ENCODE data around the gene AVPR2. TPM values are rescaled to one million over a fixed set of nuclear protein-coding genes. Genes with fewer than 3 reads are reported as not detected.

AVPR2 gene
- total RNA-seq, 1 experiment from 2014 or later: not detected

GRCh38 chrX:153905481-153906095 is 1.1 kb downstream of the AVPR2 start:
- no peaks in the 10 kb centered on the region for H3K9me3 ChIP-seq (ENCODE audit: control insufficient read depth in 1 of 2, insufficient read depth in 1 of 2, low read depth in 1 of 2, low read length in 2 of 2)
- POLR2A ChIA-PET: no interaction called here
- H3K27me3 ChIP-seq (ENCODE audit: insufficient read depth, low read length): no peaks in the 10 kb centered on the region
- H3K27ac ChIP-seq (ENCODE audit: low read depth, low read length): no peak overlapping the region
- H3K79me2 ChIP-seq (ENCODE audit: insufficient read depth, low read length): no peaks in the 10 kb centered on the region
- H4K20me1 ChIP-seq (ENCODE audit: insufficient read depth): no peaks in the 10 kb centered on the region
- no peak overlapping the region for H3K9ac ChIP-seq (ENCODE audit: low read length)
- ATAC-seq (no peak), DNase-seq (ENCODE audit: low read depth, low spot score) (no peak)
- H3K36me3 ChIP-seq (ENCODE audit: control insufficient read depth in 1 of 2, insufficient read depth in 2 of 2, low read length in 2 of 2): no peaks in the 10 kb centered on the region
- H2AFZ ChIP-seq (ENCODE audit: low read depth, low read length, poor library complexity, severe bottlenecking): no peak overlapping the region
- no TSS peak for BruUV-seq (replicated peaks)
- CTCF ChIA-PET: no interaction called here
- H3K4me2 ChIP-seq (ENCODE audit: low read length): no peak overlapping the region
- peaks cover 4 to 22% of the 10 kb centered on the region in 2 experiments; a peak in 2 of 4 replicates for H3K4me1 ChIP-seq (ENCODE audit: control insufficient read depth in 1 of 2, insufficient read depth in 2 of 2, low read length in 2 of 2)
- H3K4me3 ChIP-seq (replicated peaks in 1 of 2; ENCODE audit: low read depth in 1 of 2, low read length in 2 of 2): no peak overlapping the region
- no peak for TF ChIP-seq EGR1 (IDR thresholded peaks at IDR 0.05; ENCODE audit: low read depth)
- TF ChIP-seq MAX (IDR thresholded peaks at IDR 0.05): no peak
- TF ChIP-seq, protein P1, sequence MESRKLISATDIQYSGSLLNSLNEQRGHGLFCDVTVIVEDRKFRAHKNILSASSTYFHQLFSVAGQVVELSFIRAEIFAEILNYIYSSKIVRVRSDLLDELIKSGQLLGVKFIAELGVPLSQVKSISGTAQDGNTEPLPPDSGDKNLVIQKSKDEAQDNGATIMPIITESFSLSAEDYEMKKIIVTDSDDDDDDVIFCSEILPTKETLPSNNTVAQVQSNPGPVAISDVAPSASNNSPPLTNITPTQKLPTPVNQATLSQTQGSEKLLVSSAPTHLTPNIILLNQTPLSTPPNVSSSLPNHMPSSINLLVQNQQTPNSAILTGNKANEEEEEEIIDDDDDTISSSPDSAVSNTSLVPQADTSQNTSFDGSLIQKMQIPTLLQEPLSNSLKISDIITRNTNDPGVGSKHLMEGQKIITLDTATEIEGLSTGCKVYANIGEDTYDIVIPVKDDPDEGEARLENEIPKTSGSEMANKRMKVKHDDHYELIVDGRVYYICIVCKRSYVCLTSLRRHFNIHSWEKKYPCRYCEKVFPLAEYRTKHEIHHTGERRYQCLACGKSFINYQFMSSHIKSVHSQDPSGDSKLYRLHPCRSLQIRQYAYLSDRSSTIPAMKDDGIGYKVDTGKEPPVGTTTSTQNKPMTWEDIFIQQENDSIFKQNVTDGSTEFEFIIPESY (IDR thresholded peaks at IDR 0.05; ENCODE audit: extremely low read depth, insufficient replicate concordance, low read length): no peak
- TF ChIP-seq ZNF274 (IDR thresholded peaks at IDR 0.05; ENCODE audit: low read depth, low read length): no peak
- no peak for TF ChIP-seq TCF7L2 (IDR thresholded peaks at IDR 0.05; ENCODE audit: borderline replicate concordance, extremely low read depth, insufficient read depth, insufficient read length)
- no peak for TF ChIP-seq ELF1 (IDR thresholded peaks at IDR 0.05; ENCODE audit: borderline replicate concordance, low read depth)
- no peak for TF ChIP-seq FOSL1 (IDR thresholded peaks at IDR 0.05; ENCODE audit: low read depth)
- TF ChIP-seq RAD21 (IDR thresholded peaks at IDR 0.05; ENCODE audit: low read depth): no peak
- H3K9me2 ChIP-seq (ENCODE audit: insufficient read depth): no peaks in the 10 kb centered on the region
- intact Hi-C loops (cut with micrococcal nuclease): no loop called here
- RAD21 ChIA-PET (ENCODE audit: low non-redundant PET in 1 of 2, low total read pairs in 2 of 2, uncharacterized antibody in 2 of 2, unreplicated experiment in 2 of 2): no interaction called here

Measured in HCT116 (cell line).